Measurements from ENCODE around the gene BMP3.

Gene BMP3

DNA sequence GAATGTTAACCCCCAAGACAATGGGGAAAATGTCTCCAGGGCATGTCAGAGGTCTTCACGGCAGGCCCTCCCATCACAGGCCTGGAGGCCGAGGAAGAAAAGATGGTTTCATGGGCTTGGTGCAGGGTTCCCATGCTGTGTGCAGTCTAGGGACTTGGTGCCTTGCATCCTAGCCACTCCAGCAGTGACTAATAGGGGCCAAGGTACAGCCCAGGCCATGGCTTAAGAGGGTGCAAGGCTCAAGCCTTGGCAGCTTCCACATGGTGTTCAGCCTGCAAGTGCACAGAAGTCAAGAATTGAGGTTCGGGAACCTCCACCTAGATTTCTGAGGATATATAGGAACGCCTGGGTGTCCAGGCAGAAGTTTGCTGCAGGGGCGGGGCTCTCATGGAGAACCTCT is 50.6 kb downstream of the BMP3 start:
- no peak overlapping the region for H3K9ac ChIP-seq (ENCODE audit: low read length)
- H3K27me3 ChIP-seq (ENCODE audit: control insufficient read depth, insufficient read depth, low read length) = no peaks in the 10 kb centered on the region
- no peaks in the 10 kb centered on the region for H3K4me1 ChIP-seq (ENCODE audit: control insufficient read depth, insufficient read depth, low read length)
- no peak overlapping the region for H3K27ac ChIP-seq (ENCODE audit: low read depth, low read length)
- H3K9me3 ChIP-seq (ENCODE audit: control insufficient read depth, insufficient read depth, low read depth, low read length) = peaks cover 14% of the 10 kb centered on the region
- H3K4me3 ChIP-seq (ENCODE audit: low read depth, low read length) = no peak overlapping the region
- no peaks in the 10 kb centered on the region for H3K36me3 ChIP-seq (ENCODE audit: control insufficient read depth, insufficient read depth, low read length)

- Histone ChIP-seq H3K36me3 (ENCODE audit: control insufficient read depth, insufficient read depth, low read length) (no peaks in the 10 kb centered on the region), H3K9ac (ENCODE audit: low read length) (no peak overlapping the region), H3K9me3 (ENCODE audit: control insufficient read depth, insufficient read depth, low read depth, low read length) (peaks cover 14% of the 10 kb centered on the region), H3K27ac (ENCODE audit: low read depth, low read length) (no peak overlapping the region), H3K4me3 (ENCODE audit: low read depth, low read length) (no peak overlapping the region), H3K4me1 (ENCODE audit: control insufficient read depth, insufficient read depth, low read length) (no peaks in the 10 kb centered on the region), H3K27me3 (ENCODE audit: control insufficient read depth, insufficient read depth, low read length) (no peaks in the 10 kb centered on the region)
Observed at GRCh38 chr4:81084029-81084428, 53.5 kb downstream of the BMP3 start.

DNA sequence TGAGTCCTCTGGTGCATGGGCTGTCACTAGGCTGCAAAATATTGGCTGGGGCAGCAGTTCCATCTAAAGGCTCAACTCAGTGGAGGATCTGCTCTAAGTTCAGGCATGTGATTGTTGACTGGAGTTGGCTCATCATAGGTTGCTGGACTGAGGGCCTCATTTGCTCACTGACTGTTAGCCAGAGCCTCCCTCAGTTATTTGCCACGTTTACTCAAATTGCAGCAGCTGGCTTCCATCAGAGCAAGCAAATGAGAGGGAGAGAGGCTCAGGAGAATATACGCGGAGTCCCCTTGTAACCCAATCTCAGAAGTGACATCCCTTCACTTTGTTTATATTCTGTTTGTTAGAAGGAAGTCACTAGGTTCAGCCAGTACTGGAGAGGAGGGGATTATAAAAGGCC is 54.1 kb downstream of the BMP3 start:
- H3K27ac ChIP-seq (ENCODE audit: low read depth, low read length) = no peak overlapping the region
- no peak overlapping the region for H3K9ac ChIP-seq (ENCODE audit: low read length)
- H3K9me3 ChIP-seq (ENCODE audit: control insufficient read depth, insufficient read depth, low read depth, low read length) = peaks cover 14% of the 10 kb centered on the region
- H3K4me1 ChIP-seq (ENCODE audit: control insufficient read depth, insufficient read depth, low read length) = no peaks in the 10 kb centered on the region
- no peaks in the 10 kb centered on the region for H3K27me3 ChIP-seq (ENCODE audit: control insufficient read depth, insufficient read depth, low read length)
- no peaks in the 10 kb centered on the region for H3K36me3 ChIP-seq (ENCODE audit: control insufficient read depth, insufficient read depth, low read length)
- no peak overlapping the region for H3K4me3 ChIP-seq (ENCODE audit: low read depth, low read length)

GRCh38 chr4:81085291-81085690 is 54.8 kb downstream of the BMP3 start:
- peaks cover 13% of the 10 kb centered on the region for H3K9me3 ChIP-seq (ENCODE audit: control insufficient read depth, insufficient read depth, low read depth, low read length)
- no peaks in the 10 kb centered on the region for H3K27me3 ChIP-seq (ENCODE audit: control insufficient read depth, insufficient read depth, low read length)
- no peak overlapping the region for H3K4me3 ChIP-seq (ENCODE audit: low read depth, low read length)
- H3K27ac ChIP-seq (ENCODE audit: low read depth, low read length) = no peak overlapping the region
- H3K4me1 ChIP-seq (ENCODE audit: control insufficient read depth, insufficient read depth, low read length) = no peaks in the 10 kb centered on the region
- no peaks in the 10 kb centered on the region for H3K36me3 ChIP-seq (ENCODE audit: control insufficient read depth, insufficient read depth, low read length)
- H3K9ac ChIP-seq (ENCODE audit: low read length) = no peak overlapping the region

- peaks cover 10% of the 10 kb centered on the region for H3K9me3 ChIP-seq (ENCODE audit: control insufficient read depth, insufficient read depth, low read depth, low read length)
- H3K4me1 ChIP-seq (ENCODE audit: control insufficient read depth, insufficient read depth, low read length) = no peaks in the 10 kb centered on the region
- no peaks in the 10 kb centered on the region for H3K36me3 ChIP-seq (ENCODE audit: control insufficient read depth, insufficient read depth, low read length)
- H3K4me3 ChIP-seq (ENCODE audit: low read depth, low read length) = no peak overlapping the region
- no peak overlapping the region for H3K9ac ChIP-seq (ENCODE audit: low read length)
- no peak overlapping the region for H3K27ac ChIP-seq (ENCODE audit: low read depth, low read length)
- no peaks in the 10 kb centered on the region for H3K27me3 ChIP-seq (ENCODE audit: control insufficient read depth, insufficient read depth, low read length)
Observed at GRCh38 chr4:81085979-81086378, 55.5 kb downstream of the BMP3 start.

DNA sequence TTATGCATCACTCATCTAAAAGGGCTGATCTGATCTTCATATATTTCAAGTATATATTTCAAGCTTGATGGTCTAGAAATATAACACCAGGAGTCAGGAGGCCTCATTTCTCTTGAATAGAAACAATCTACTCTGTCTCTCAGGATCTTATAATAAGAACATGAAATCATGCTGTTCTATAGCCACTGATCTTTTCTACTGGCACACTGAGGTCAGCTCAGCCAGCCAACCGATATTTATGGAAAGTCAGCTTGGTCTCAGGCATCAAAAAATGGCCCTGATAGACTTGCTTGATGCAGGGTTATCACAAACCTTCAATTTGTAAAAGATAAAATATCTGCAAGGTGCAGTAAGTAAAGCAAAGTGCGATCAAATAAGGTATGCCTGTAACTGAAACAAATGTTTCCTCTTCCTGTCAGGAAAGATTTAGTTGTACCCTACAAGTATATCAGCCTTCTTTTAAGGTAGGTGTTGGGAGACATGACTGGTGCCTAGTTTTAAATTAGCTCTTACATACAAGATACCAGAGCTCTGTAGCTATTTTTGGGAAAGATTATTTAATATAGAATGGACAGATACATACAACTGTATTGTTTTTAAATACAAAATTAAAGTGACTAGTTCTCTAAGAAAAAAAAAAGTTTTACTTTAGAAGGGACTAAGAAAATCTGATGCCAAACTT is 63.4 kb downstream of the BMP3 start:
- no peak overlapping the region for H3K4me3 ChIP-seq (ENCODE audit: low read depth, low read length)
- no peaks in the 10 kb centered on the region for H3K9me3 ChIP-seq (ENCODE audit: control insufficient read depth, insufficient read depth, low read depth, low read length)
- H3K9ac ChIP-seq (ENCODE audit: low read length) = no peak overlapping the region
- H3K27me3 ChIP-seq (ENCODE audit: control insufficient read depth, insufficient read depth, low read length) = no peaks in the 10 kb centered on the region
- H3K4me1 ChIP-seq (ENCODE audit: control insufficient read depth, insufficient read depth, low read length) = no peaks in the 10 kb centered on the region
- H3K27ac ChIP-seq (ENCODE audit: low read depth, low read length) = no peak overlapping the region
- H3K36me3 ChIP-seq (ENCODE audit: control insufficient read depth, insufficient read depth, low read length) = no peaks in the 10 kb centered on the region

DNA sequence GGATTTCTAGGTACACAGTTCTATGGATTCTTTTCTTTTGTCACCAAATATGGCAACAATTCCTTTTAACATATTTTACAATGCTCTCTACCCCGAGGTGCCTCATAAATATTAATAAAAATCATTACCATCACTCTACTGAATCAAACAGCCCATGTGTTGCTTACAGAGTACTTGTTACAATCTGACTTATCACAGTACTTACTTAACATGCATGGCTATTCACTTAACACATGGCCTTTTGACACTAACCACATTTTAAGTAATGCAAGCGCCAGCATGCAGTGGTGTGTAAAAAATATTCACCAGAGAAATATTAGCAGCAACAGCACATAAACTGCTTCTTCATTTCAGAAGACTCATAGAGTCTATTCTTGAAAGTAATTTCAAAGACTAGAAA is 64.9 kb downstream of the BMP3 start:
- Histone ChIP-seq H3K9me3 (ENCODE audit: control insufficient read depth, insufficient read depth, low read depth, low read length) (no peaks in the 10 kb centered on the region), H3K4me1 (ENCODE audit: control insufficient read depth, insufficient read depth, low read length) (no peaks in the 10 kb centered on the region), H3K4me3 (ENCODE audit: low read depth, low read length) (no peak overlapping the region), H3K27me3 (ENCODE audit: control insufficient read depth, insufficient read depth, low read length) (no peaks in the 10 kb centered on the region), H3K9ac (ENCODE audit: low read length) (no peak overlapping the region), H3K36me3 (ENCODE audit: control insufficient read depth, insufficient read depth, low read length) (no peaks in the 10 kb centered on the region), H3K27ac (ENCODE audit: low read depth, low read length) (no peak overlapping the region)

GRCh38 chr4:81096566-81096965 is 66.1 kb downstream of the BMP3 start:
- no peak overlapping the region for H3K27ac ChIP-seq (ENCODE audit: low read depth, low read length)
- H3K9ac ChIP-seq (ENCODE audit: low read length) = no peak overlapping the region
- no peak overlapping the region for H3K4me3 ChIP-seq (ENCODE audit: low read depth, low read length)
- H3K36me3 ChIP-seq (ENCODE audit: control insufficient read depth, insufficient read depth, low read length) = no peaks in the 10 kb centered on the region
- H3K4me1 ChIP-seq (ENCODE audit: control insufficient read depth, insufficient read depth, low read length) = no peaks in the 10 kb centered on the region
- H3K27me3 ChIP-seq (ENCODE audit: control insufficient read depth, insufficient read depth, low read length) = no peaks in the 10 kb centered on the region
- H3K9me3 ChIP-seq (ENCODE audit: control insufficient read depth, insufficient read depth, low read depth, low read length) = no peaks in the 10 kb centered on the region

DNA sequence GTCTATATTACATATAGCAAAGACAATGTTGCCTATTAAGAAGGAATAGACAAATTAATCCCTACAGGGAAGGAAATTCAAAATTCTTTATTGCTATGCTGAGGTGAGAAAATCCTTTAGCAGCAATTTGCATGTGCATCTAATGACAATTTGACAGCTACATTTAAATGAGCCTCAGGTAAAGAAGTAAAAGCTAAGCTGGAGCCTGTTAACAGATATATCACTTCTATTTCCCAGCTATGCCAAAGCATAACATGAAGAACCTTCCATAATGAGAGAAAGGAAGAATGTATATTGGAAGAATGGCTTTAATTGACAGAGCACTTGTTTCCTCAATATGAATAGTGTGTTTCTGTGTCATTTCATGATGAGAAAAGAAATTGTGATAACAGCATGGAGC is 71.6 kb downstream of the BMP3 start:
- Histone ChIP-seq H3K4me1 (ENCODE audit: control insufficient read depth, insufficient read depth, low read length) (no peaks in the 10 kb centered on the region), H3K36me3 (ENCODE audit: control insufficient read depth, insufficient read depth, low read length) (no peaks in the 10 kb centered on the region), H3K9ac (ENCODE audit: low read length) (no peak overlapping the region), H3K4me3 (ENCODE audit: low read depth, low read length) (no peak overlapping the region), H3K27me3 (ENCODE audit: control insufficient read depth, insufficient read depth, low read length) (no peaks in the 10 kb centered on the region), H3K9me3 (ENCODE audit: control insufficient read depth, insufficient read depth, low read depth, low read length) (no peaks in the 10 kb centered on the region), H3K27ac (ENCODE audit: low read depth, low read length) (no peak overlapping the region)

DNA sequence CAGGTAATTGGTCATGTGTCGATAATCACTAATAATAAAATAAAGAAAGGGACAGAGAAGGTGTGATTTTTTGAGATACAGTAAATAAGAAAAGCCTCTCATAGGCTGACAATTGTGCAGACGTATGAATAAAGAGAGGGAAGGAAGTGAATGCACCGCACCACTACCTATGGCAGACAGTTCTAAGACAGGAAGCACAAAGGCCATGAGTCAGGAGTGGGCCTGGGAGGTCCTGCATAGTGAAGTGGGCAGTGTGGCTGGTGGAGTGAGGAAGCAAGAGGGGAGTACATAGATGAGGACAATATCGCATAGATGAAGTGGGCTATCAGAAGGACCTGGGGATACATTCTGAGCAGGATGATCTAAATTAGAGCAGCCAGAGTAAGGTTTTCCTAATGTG is 75.6 kb downstream of the BMP3 start:
- Histone ChIP-seq H3K4me3 (ENCODE audit: low read depth, low read length) (no peak overlapping the region), H3K9me3 (ENCODE audit: control insufficient read depth, insufficient read depth, low read depth, low read length) (no peaks in the 10 kb centered on the region), H3K9ac (ENCODE audit: low read length) (no peak overlapping the region), H3K27me3 (ENCODE audit: control insufficient read depth, insufficient read depth, low read length) (no peaks in the 10 kb centered on the region), H3K36me3 (ENCODE audit: control insufficient read depth, insufficient read depth, low read length) (no peaks in the 10 kb centered on the region), H3K4me1 (ENCODE audit: control insufficient read depth, insufficient read depth, low read length) (no peaks in the 10 kb centered on the region), H3K27ac (ENCODE audit: low read depth, low read length) (no peak overlapping the region)
